Left ventricle myocardium superior (tissue), 1 donor: ENCODE results near the gene C2orf74. TPM values are rescaled to one million over a fixed set of nuclear protein-coding genes. Genes with fewer than 3 reads are reported as not detected.
A peak's percentile ranks its signal among the peaks of the same experiment; 100 is the strongest.

Experiments used
- ATAC-seq: fragments of 200-7000 bp; cut with Tn5 transposase; one replicate; pipeline ENCODE4 v1.9.1; 2020; ENCODE audit warnings: mild to moderate bottlenecking, moderate library complexity
- DNase-seq: peaks from one replicate; pipeline ENCODE4 v3.0.0-alpha.2; 2020
- intact Hi-C: fragments of 100-400 bp; cut with micrococcal nuclease; formaldehyde crosslinking; loops from one replicate; pipeline ENCODE4 v1.11.0; 2022
- total RNA-seq: library from RNA; stranded (reverse); fragmentation: NEBNext Ultra II Directional; extraction: Animal tissue kit (Norgen Biotek cat#: 25700); gene quantifications from one replicate; pipeline ENCODE4 v1.2.1, GENCODE V29; 2021
- donor health status: DM: no; HTN: yes; CAD: no; lungs with severe emphysema.

The C2orf74 gene
- total RNA-seq, 1 donor from 2014 or later = 28.0 TPM

DNA sequence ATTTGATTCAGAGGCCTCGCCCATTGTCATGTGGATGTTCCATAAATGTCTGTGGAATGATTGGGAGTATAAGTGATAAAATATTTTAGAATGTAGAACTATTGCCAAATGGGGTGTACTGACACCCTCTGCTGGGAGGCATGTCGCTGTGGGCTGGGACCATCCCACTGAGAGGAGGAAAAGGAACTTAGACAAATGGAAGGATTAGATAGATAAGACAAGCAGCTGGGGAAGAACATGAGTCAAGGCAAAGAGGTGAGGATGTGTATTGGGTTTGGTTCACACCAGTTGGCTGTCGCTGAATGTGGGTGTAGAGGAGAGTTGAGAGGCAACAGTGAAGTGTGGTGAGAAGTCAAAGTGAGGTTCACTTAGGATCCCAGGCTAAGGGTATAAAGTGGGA lies 4.0 kb downstream of the C2orf74 start:
- ATAC-seq = no peak
- DNase-seq = no peak
- intact Hi-C loops = no loop called here

DNA sequence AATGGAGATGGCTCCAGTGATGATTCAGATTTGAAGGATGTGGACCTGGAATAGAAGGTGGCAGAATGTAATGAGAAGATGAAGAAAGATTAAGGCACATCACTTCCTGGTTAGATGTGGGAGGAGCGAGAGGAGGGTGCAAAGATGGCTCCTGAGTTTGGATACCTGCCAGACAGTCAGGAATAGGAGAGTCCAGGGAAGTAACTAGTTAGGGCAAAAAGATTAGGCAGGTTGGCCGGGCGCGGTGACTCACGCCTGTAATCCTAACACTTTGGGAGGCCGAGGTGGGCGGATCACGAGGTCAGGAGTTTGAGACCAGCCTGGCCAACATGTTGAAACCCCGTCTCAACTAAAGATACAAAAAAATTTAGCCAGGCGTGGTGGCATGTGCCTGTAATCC lies 5.6 kb downstream of the C2orf74 start:
- DNase-seq = no peak
- intact Hi-C loops = no loop called here
- no peak for ATAC-seq

DNA sequence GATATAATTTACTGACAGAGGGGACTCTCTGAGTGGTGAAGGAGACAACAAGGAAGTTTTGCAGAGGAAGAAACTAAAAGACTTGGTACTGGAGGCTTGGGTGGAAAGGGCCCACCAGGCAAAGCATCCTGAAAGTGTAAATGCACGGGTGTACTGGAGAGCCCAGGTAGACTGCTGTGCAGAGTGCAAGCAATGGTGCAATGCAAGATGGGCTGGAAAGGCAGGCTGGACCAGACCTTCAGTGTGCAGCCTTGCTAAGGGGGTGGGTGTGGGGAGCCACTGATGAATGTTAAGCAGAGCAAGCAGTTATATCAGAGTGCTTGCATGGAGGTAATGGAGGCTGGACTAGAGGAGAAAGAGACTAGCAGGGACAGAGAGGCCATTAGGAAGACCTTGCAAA lies 10.7 kb downstream of the C2orf74 start:
- ATAC-seq (no peak), DNase-seq (no peak)
- intact Hi-C loops = no loop called here

DNA sequence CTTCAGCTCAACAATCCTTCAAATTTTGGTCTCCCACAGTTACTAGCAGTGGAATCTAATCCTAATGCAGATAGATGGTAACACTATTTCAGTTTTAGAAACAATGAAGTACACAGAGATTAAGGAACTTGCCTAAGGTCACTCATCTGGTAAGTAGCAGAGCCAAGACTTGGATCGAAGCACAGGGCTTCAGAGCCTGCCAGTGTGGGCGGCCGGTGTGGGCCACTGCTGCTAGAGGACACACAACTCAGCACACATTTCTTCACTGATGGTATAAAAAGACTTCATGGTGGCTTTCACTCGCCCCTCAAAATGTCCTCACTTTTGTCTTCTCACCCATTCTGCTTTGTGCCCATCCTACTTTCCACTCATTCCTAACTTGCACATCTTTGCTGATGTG lies 11.1 kb downstream of the C2orf74 start:
- peak; percentile 41 for DNase-seq
- no peak for ATAC-seq
- intact Hi-C loops = no loop called here

DNA sequence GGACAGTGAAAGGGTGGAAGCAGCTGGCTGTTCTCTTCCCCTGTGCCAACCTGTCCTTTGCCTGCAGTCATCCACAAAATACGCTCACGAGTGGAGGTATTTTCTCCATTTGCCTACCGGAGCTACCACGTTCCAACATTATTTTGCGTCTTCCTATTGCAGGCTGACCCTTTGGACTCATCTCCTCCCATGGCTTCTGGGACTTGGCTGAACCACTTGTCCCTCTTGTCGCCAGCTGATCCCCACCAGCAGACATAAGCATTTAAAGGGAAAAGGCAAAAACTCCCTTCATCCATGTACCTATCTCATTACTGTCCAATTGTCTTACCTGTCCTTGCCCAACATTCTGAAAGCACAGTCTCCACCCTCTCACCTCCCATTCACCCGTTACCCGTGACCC lies 13.0 kb downstream of the C2orf74 start:
- no peak for ATAC-seq
- DNase-seq = no peak
- intact Hi-C loops = no loop called here

DNA sequence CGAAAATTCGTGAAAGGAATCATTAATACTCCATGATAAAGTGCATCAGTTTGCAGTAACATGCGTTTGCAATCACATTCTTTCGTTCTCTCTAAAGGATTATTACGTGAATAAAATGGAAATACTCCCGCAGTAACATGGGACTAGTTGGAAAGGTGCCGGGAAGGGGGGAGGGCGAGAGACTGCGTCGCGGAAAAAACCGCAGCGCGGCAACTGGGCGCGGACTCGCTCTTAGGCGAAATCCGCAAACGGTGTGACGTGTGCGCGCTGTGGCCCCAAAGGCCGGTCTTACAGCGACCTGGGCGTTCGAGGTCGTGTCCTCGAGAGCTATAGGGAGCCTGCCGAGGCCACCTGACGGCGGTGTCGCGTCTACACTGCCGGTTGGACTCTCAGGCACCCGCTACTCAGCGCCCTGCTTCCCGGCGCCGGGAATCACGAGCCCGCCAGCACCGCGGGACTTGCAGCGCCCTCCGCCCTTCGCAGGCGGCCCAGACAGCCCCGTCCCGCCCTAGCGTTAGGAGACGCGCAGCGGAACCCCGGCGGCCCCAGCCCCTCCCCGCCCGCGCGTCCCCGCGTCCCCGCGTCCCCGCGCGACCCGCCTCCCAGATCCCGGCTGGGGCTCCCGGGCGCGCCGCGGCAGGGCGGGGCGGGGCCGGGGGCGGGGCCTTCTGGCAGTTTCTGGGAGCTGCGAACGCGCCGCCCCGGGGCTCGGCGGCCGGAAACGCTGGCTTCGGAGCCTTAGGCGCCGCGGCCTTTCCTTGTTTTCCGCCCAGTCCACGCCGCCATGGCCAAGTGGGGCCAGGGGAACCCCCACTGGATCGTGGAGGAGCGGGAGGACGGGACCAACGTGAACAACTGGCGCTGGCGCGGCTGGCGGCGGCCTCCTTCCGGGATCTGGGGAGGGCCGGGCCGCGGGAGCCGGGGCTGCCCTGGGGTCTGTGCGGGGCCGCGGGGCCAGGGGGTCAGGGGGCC lies 15.1 kb downstream of the C2orf74 start:
- peak; percentile 98 for DNase-seq
- peak; percentile 90 for ATAC-seq
- intact Hi-C loops = no loop called here

DNA sequence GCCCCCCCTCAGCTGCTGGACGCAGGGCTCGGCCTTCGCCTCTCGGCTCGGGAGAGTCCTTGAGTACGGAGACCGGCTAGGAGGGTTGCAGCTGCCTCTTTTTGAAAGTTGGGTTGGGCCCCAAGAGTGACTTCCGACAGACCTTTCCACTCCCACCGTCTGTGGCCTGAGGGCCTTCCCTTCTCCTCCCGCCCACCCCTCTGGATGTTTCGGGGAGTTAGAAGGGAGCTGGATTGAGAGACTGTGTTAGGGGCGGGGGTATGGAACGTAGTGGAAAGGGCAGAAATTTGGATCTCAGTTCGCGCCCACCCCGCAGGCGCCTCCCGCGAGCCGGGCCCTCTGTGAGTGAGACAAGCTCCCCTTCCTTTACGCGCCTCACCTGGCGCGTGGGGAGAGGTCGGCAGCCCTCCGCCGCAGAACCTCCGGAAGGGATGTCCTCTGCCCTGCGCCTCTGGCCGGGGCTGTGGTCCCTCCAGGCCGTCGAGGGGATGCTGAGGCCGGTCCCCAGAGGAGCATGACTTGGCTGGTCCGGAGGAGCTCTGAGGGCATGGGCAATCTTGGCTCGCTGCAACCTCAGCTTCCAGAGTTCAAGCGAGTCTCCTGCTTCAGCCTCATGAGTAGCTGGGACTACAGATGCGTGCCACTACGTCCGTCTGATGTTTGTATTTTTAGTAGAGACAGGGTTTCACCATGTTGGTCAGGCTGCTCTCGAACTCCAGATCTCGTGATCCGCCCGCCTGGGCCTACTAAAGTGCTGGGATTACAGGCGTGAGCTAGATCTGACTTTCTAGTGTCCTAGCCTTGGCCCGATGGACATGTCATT lies 15.9 kb downstream of the C2orf74 start:
- intact Hi-C loops = no loop called here
- DNase-seq (peak; percentile 51), ATAC-seq (peak; percentile 9)

DNA sequence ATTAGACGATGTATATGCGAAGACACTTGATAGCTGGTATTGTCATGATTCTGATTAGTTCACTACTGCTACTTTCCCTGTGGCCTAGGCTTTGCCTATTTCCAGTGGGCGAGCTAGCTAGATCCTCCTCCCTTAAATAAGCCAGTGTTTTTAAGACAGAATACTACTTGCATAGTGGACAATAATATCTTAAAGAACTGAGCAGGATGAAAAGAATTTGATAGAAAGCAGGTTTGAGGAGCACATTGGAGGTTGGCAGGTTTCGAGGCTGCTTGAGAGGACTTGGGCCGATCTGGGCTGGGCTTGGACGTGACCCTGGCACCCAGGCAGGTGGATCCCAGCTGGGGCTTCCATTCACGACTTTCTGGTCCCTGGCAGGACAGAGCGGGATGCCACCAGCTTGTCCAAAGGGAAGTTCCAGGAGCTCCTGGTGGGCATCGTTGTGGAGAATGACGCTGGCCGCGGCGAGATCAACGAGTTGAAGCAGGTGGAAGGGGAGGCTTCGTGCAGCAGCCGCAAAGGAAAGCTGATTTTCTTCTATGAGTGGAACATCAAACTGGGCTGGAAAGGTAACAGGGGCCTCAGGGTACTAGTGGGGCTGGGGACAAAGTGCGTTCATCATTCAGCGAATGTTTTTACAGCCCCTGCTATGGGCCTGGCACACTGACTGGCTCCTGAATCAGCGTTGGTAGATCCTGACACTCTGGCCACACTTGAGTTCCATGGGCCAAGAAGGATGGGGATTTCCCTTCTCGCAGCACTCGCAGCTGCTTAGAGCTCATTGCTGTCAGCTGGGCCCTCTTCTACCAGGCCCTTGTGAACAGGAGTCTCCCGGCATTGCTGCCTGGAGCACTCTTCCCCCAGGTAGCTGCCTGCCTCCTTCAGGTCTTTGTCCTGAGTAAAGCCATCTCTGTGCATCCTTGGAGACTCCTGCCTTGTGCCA lies 16.9 kb downstream of the C2orf74 start:
- no peak for ATAC-seq
- intact Hi-C loops = no loop called here

DNA sequence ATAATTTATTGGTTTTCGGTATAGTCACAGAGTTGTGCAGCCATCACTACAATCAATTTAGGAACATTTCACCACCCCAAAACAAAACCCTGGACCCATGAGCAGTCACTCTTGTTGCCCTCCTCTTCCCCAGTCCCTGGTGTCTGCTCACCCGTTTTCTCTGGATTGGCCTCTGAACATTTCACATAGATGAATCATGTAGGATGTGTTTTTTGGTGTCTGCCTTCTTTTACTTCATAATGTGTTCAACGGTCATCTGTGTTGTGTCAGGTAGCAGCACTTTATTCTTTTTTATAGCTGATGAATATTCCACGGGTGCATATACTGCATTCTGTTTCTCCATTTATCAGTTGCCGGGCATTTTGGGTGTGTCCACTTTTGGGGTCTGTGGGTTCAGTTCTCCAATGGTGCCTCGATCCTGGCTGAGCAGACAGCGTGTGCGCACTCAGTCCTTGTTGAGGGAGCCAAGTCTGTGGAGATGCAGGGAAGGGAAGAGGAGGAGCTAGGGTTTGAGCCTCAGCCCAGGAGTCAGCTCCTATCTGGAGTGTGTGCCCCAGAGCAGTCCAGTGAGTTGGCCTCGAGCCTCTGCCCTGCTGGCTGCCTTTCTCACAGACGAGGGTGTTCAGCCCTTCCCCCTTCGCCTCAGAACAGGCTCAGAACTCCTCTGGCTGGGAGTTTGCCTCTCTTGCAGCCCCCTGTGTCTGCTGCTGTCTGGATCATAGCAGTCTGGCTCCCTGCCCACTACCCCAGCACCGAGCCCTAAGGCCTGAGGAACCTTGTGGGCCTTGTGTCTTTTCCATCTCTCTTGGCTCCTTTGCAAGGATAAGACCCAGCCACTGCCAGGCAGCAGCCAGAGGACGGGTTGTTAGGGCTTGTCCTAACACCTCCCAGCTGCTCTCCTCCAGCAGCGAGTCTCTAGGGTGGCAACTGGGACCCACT lies 18.0 kb downstream of the C2orf74 start:
- ATAC-seq = peak; percentile 67
- peak; percentile 87 for DNase-seq
- intact Hi-C loops = no loop called here

More for the DNA sequence above, 16.9 kb downstream of the C2orf74 start:
- DNase-seq = no peak

DNA sequence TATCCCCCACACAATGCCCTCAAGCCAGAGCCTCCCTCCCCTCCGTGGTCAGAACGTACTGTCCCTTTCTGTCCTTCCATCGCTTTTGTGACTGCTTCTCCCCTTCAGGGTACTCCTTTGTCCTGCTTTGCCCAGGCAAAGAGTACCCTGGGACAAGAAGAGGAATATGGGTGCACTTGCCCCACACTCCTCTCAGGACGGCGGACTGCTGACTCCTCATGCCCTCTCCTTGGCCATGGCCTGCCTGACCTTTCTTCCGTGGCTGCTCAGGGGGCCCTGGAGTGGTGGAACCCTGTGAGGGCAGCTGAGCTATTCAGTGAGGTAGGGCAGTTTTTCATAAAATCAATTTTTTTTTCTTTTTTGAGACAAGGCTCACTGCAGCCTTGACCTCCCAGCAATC lies 18.7 kb downstream of the C2orf74 start:
- intact Hi-C loops = no loop called here
- ATAC-seq (no peak), DNase-seq (no peak)

DNA sequence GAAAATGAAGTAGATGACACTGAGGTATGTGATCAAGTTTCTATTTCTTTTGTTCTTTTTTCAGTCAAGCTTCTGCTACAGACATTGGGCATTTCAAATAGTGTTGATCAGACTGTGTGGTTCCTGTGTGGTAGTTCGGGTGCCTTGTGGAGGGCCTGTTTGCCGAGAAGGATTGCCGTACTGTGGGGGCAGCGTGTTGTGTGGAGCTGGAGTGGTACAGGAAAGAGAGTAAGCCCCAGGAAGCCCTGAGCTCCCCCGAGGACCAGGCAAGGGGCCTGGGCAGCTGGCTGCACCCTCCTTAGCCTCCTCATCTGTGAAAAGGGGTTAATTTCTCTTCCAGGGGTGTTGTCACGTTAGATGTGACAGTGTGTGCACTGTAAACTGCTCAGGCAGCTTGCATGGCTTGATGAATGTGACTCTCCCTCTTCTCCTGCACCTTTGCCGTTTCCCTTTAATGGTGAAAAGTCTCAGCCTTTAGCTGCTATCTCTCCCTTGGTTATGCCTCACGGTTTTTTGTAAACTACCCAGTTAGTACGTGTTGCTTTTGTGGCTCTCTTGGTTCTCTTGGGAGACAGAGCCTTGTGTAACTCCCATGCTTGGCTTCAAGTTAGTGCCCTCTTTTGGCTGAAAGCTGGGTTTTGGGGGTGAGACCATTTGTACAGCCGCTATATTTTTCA lies 19.5 kb downstream of the C2orf74 start:
- intact Hi-C loops = no loop called here
- no peak for ATAC-seq
- no peak for DNase-seq

DNA sequence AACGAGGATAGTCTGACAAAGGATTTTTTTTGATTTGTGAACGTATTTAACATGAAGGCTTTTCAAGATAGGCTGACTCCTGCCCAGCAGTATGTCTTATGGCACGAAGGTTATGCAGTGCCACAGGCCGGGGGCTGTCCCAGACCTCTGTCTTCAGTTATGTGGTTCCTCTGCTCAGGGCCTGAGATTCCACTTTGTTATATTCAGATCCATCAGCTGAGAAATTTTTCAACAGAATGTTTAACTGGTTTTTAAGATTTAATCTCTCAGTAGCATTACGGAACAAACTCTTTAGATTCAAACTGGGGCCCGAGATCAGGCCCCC lies 20.0 kb downstream of the C2orf74 start:
- intact Hi-C loops = no loop called here
- no peak for ATAC-seq
- DNase-seq = no peak

DNA sequence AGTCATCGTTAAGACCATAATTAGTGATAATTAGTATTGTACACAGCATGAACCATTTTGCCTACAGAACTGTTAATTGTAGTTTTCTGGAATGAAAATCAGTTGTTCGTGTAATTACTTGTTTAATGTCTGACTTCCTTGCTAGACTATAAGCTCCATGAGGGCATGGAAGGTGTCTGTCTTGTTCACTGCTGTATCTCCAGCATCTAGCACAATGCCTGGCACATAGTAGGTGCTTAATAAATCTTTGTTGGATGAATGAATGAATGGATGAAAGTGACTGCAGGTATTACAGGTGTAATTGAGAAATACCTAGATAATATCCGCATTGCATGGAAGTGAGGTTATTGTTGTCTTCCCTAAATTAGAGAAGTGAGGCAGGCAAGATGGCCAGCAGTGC lies 21.8 kb downstream of the C2orf74 start:
- ATAC-seq = no peak
- intact Hi-C loops = no loop called here

DNA sequence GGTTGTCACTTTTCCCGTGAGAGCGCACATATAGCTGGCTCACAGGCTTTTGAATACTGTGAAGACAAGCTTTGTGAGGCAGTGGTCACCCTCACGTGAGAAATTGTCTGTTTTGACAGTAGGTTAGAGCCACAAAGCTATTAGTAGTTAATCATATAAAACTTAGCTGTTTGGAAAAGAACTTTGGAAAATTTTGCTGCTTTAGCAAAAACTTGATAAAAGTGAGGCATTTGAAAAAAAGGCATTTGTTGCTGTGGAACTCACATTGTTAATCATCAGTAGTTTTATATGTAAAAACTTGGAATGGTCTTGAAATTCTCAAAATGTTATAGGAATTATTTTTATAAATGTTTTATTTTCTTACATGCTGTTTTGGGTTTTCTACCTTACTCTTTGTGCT lies 22.3 kb downstream of the C2orf74 start:
- DNase-seq (no peak), ATAC-seq (no peak)
- intact Hi-C loops = no loop called here

More for the DNA sequence above, 21.8 kb downstream of the C2orf74 start:
- no peak for DNase-seq

DNA sequence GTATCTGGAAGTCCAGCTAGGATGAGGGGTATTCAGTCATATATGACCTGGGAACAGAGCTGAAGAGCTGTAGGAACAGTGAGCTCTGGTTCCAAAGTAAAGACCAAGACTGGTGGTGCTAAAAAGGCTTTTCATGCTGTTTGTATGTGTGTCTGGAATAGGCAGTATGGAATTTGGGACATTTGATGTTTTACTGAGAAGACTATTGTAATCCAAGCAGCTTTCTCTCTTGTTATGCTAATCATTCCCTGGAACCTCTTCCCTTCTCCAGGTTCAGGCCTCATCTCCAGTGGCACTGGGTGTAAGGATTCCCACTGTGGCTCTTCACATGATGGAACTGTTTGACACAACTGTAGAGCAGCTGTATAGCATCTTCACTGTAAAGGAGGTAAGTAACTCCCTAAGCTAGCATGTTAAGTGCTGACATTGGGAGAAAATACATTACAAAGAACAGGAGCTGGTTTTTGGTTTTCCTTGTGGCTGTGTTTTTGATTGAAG lies 23.3 kb downstream of the C2orf74 start:
- no peak for ATAC-seq
- no peak for DNase-seq
- intact Hi-C loops = no loop called here

DNA sequence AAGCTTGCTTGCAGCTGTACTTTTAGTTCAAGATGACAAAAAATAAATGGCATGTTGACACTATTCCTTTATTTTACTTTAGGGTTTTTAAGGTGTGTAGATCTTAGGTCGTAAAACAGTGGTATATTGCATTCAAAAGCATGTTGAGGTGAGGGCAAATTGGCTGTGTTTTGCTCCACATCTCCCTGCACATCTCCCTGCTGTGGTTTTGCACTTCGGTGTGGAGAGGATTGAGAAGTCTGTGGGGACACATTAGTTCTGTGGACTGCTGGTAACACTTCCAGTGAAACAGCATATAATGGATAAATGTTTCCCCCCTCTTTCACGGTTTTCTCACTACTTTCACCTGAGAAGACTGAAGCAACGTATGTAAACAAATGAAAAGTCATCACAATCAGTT lies 25.1 kb downstream of the C2orf74 start:
- intact Hi-C loops = no loop called here
- no peak for DNase-seq
- ATAC-seq = no peak

DNA sequence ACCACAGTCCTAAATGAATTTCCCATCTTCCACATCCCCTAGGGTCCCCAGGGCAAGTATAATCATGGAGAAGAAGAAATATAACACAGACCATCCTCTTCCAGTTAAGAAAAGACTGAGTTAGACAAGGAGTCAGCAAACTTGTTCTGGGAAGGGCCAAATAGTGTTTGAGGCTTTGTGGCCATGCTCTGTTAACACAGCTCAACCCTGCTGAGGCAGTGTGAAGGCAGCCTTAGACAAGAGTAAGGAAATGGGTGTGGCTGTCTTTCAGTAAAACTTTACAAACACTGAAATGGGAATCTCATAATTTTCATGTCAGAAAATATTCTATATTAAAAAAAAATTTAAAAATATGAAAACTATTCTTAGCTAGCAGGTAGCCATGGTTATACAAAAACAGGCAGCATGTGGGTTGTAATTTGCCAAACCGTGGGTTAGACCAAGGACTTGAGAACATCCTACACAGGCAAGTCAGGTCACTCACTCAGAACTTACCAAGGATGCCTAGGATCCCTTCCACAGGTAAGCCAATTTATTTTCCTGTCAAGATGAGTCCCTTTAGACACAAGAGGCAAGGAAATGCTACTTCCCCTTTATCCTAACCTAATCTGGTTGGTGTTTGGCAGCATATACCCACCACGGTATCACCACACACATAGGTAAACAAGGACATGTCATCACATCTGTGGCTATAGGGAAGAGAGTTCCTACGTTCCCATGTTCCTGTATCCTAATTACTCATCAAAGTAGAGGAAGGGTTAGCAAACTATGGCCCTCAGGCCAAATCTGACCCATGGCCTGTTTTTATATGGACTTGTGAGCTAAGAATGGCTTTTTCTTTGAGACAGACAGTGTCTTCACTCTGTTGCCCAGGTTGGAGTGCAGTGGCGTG lies 31.9 kb downstream of the C2orf74 start:
- intact Hi-C loops = no loop called here
- DNase-seq (no peak), ATAC-seq (peak; percentile 20)
